Glutamatergic neuron (in vitro differentiated cells): ENCODE measurements around the gene ARHGAP31. TPM values are rescaled to one million over a fixed set of nuclear protein-coding genes. Genes with fewer than 3 reads are reported as not detected.
"Not testable (repeated sequence)": the region's sequence is repeated elsewhere in the genome, so short reads cannot be mapped to it uniquely, and the experiment has no call there.

ENCODE experiments used
- DNase-seq: peaks from one replicate; pipeline ENCODE4 v3.0.0; 2022
- H3K27ac Mint-ChIP-seq: one replicate; pipeline ENCODE4 v1.8.0; 2020; ENCODE audit warnings: mild to moderate bottlenecking, mixed read lengths, inconsistent platforms; ENCODE audit not compliant: unreplicated experiment
- H3K27me3 Mint-ChIP-seq: one replicate; pipeline ENCODE4 v1.8.0; 2020; ENCODE audit warnings: mild to moderate bottlenecking, moderate library complexity, mixed read lengths, inconsistent platforms; ENCODE audit not compliant: unreplicated experiment
- H3K36me3 Mint-ChIP-seq: one replicate; pipeline ENCODE4 v1.8.0; 2020; ENCODE audit warnings: mild to moderate bottlenecking, mixed read lengths, inconsistent platforms; ENCODE audit not compliant: unreplicated experiment
- H3K4me1 Mint-ChIP-seq: one replicate; pipeline ENCODE4 v1.8.0; 2020; ENCODE audit warnings: mild to moderate bottlenecking, low read depth, mixed read lengths, inconsistent platforms; ENCODE audit not compliant: unreplicated experiment
- H3K4me3 Mint-ChIP-seq: one replicate; pipeline ENCODE4 v1.8.0; 2020; ENCODE audit warnings: mild to moderate bottlenecking, mixed read lengths, inconsistent platforms; ENCODE audit not compliant: unreplicated experiment
- H3K9me3 Mint-ChIP-seq: one replicate; pipeline ENCODE4 v1.8.0; 2020; ENCODE audit warnings: mild to moderate bottlenecking, moderate library complexity, mixed read lengths, inconsistent platforms; ENCODE audit not compliant: unreplicated experiment
- total RNA-seq: library from RNA; stranded (reverse); fragmentation: NEBNext Ultra II Directional; extraction: Animal tissue kit (Norgen Biotek cat#: 25700); gene quantifications from one replicate; pipeline ENCODE4 v1.2.1, GENCODE V29; 2021; ENCODE audit not compliant: unreplicated experiment
- TF ChIP-seq, protein P1 (sequence below): fragments of 200-600 bp; sonication (generic); IDR thresholded peaks from one replicate; pipeline ENCODE4 v1.5.0; 2021; ENCODE audit not compliant: partially characterized antibody, unreplicated experiment

ARHGAP31 gene
- total RNA-seq, 1 donor from 2014 or later: 0.20 TPM

DNA sequence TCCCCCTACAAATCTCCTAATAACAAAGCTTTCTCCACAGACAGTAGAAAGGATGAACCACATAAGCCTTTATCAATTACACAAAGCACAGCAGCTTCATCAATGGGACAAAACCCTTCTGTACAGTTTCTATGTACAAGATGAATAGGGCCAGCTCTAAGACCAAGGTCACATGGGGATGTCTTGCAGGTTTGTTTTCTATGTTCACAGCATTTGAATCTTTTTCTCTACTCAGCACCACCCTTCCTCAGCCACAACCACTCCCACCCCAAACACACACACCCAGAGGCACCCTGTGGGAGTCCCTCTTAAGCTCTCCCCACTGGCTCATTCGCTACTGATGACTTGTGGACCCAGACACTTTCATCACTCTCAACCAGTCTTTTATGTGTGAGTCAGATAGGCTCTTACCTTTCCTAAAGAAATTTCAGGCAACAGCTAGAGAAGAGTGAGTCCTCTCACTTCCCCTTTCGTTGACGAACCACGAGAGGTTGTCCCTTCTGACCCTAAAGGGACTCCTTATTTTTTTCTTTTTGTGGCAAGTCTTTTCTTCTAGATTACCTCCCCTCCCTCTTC lies 57.9 kb downstream of the ARHGAP31 start:
- Mint-ChIP-seq H3K36me3 (no peaks in the 10 kb centered on the region), H3K9me3 (peaks cover 2% of the 10 kb centered on the region), H3K27me3 (no peaks in the 10 kb centered on the region), H3K4me3 (no peak overlapping the region), H3K4me1 (peaks cover 39% of the 10 kb centered on the region), H3K27ac (peak overlapping the region; percentile 40)
- TF ChIP-seq, protein P1, sequence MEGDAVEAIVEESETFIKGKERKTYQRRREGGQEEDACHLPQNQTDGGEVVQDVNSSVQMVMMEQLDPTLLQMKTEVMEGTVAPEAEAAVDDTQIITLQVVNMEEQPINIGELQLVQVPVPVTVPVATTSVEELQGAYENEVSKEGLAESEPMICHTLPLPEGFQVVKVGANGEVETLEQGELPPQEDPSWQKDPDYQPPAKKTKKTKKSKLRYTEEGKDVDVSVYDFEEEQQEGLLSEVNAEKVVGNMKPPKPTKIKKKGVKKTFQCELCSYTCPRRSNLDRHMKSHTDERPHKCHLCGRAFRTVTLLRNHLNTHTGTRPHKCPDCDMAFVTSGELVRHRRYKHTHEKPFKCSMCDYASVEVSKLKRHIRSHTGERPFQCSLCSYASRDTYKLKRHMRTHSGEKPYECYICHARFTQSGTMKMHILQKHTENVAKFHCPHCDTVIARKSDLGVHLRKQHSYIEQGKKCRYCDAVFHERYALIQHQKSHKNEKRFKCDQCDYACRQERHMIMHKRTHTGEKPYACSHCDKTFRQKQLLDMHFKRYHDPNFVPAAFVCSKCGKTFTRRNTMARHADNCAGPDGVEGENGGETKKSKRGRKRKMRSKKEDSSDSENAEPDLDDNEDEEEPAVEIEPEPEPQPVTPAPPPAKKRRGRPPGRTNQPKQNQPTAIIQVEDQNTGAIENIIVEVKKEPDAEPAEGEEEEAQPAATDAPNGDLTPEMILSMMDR: no peak
- DNase-seq: no peak

DNA sequence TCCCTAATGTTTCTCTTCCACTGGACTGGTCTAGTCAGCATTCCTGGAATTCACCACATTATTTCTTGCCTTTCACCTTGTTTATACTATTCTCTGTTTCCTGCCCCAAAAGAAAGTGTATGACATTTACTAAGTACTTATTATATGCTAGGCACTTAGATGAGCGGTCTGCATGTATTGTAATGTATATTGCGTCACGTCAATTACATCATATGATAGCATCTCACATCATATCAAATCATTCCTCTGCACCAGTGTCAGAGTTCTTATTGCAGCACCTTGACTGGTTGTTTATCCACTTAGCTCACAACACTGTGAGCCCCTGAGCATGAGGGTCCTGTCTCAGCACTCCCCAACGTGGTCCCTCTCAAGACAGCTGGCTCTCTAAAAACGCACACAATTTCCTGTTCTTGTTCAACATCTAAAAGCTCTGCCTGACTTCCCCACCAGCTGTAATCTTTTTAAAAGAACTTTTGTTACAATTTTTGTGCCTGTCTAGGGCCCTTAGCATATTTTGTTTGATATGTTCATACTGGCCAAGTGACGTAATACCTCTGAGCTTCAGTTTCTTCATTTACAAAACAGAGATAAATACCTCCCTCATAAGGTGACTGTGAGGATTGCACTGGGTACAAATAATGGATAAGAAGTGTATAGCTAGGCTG lies 58.8 kb downstream of the ARHGAP31 start:
- Mint-ChIP-seq H3K27ac (peak overlapping the region; percentile 44), H3K4me3 (no peak overlapping the region), H3K36me3 (no peaks in the 10 kb centered on the region), H3K9me3 (peaks cover 2% of the 10 kb centered on the region), H3K27me3 (no peaks in the 10 kb centered on the region), H3K4me1 (peaks cover 39% of the 10 kb centered on the region)
- DNase-seq: no peak
- TF ChIP-seq, protein P1: no peak

DNA sequence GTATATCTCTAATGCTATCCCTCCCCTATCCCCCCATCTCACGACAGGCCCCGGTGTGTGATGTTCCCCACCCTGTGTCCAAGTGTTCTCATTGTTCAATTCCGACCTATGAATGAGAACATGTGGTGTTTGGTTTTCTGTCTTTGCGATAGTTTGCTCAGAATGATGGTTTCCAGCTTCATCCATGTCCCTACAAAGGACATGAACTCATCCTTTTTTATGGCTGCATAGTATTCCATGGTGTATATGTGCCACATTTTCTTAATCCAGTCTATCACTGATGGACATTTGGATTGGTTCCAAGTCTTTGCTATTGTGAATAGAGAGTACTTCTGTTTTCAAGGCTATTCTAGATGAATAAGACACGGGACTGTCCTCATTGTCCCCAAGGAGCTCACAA lies 61.4 kb downstream of the ARHGAP31 start:
- not testable (repeated sequence) for H3K27ac Mint-ChIP-seq, H3K9me3 Mint-ChIP-seq, H3K36me3 Mint-ChIP-seq, H3K27me3 Mint-ChIP-seq, DNase-seq, H3K4me3 Mint-ChIP-seq
- peaks cover 31% of the 10 kb centered on the region for H3K4me1 Mint-ChIP-seq

GRCh38 chr3:119356646-119357045 lies 62.5 kb downstream of the ARHGAP31 start:
- H3K27me3 Mint-ChIP-seq: no peaks in the 10 kb centered on the region
- H3K9me3 Mint-ChIP-seq: peaks cover 2% of the 10 kb centered on the region
- H3K4me1 Mint-ChIP-seq: peaks cover 20% of the 10 kb centered on the region
- TF ChIP-seq, protein P1: no peak
- no peak overlapping the region for H3K27ac Mint-ChIP-seq
- DNase-seq: no peak
- H3K4me3 Mint-ChIP-seq: no peak overlapping the region
- H3K36me3 Mint-ChIP-seq: no peaks in the 10 kb centered on the region

GRCh38 chr3:119357190-119357589 lies 63.0 kb downstream of the ARHGAP31 start:
- TF ChIP-seq, protein P1: no peak
- no peaks in the 10 kb centered on the region for H3K27me3 Mint-ChIP-seq
- peaks cover 2% of the 10 kb centered on the region for H3K9me3 Mint-ChIP-seq
- no peak overlapping the region for H3K4me3 Mint-ChIP-seq
- peaks cover 15% of the 10 kb centered on the region for H3K4me1 Mint-ChIP-seq
- H3K27ac Mint-ChIP-seq: no peak overlapping the region
- H3K36me3 Mint-ChIP-seq: no peaks in the 10 kb centered on the region
- no peak for DNase-seq
